Measurements from ENCODE around the gene CES5A. TPM values are rescaled to one million over a fixed set of nuclear protein-coding genes. Genes with fewer than 3 reads are reported as not detected.

CES5A gene
- total and polyA plus RNA-seq, 2 of the 8 experiments (the other 6 are each of a cell fraction or from before 2014, with no cell fraction given), result not detected

- TF ChIP-seq TBP (IDR thresholded peaks at IDR 0.05; ENCODE audit: low read depth, low read length), result no peak
- no peak for TF ChIP-seq EGR1 (IDR thresholded peaks at IDR 0.05; ENCODE audit: borderline replicate concordance, low read depth, low read length)
- TF ChIP-seq RAD21 (IDR thresholded peaks at IDR 0.05 in 1 of 2, conservative IDR thresholded peaks at IDR 0.05 in 1 of 2; ENCODE audit: low read depth in 2 of 2, low read length in 2 of 2), result no peak
- no peak for TF ChIP-seq SIX5 (IDR thresholded peaks at IDR 0.05; ENCODE audit: low read depth, low read length)
- TF ChIP-seq JUN (IDR thresholded peaks at IDR 0.05; ENCODE audit: low read depth, low read length), result no peak
- TF ChIP-seq KDM1A (IDR thresholded peaks at IDR 0.05; ENCODE audit: borderline replicate concordance, low read length), result no peak
- TF ChIP-seq RFX5 (IDR thresholded peaks at IDR 0.05; ENCODE audit: borderline replicate concordance, low read depth, low read length), result no peak
Observed at GRCh38 chr16:55915096-55915827, 40.1 kb upstream of the CES5A start (continued).

All from H1 (cell line).